Measurements from ENCODE around the gene ZNF485.

Gene ZNF485

GRCh38 chr10:43665054-43665453 lies 58.8 kb downstream of the ZNF485 start:
- no peaks in the 10 kb centered on the region for H3K36me3 ChIP-seq
- DNase-seq: no peak
- no peak for TF ChIP-seq CTCF (IDR thresholded peaks at IDR 0.05; ENCODE audit: low read depth, low read length)
- H3K4me3 ChIP-seq (ENCODE audit: low read depth, low read length): no peak overlapping the region
- peaks cover 24% of the 10 kb centered on the region for H3K27me3 ChIP-seq (ENCODE audit: insufficient read depth, low read depth, severe bottlenecking)
- no peak overlapping the region for H3K27ac ChIP-seq
- no peaks in the 10 kb centered on the region for H3K9me3 ChIP-seq (ENCODE audit: severe bottlenecking)

- Histone ChIP-seq H3K36me3 (no peaks in the 10 kb centered on the region), H3K27me3 (ENCODE audit: insufficient read depth, low read depth, severe bottlenecking) (peaks cover 39% of the 10 kb centered on the region), H3K27ac (no peak overlapping the region), H3K4me3 (ENCODE audit: low read depth, low read length) (no peak overlapping the region), H3K9me3 (ENCODE audit: severe bottlenecking) (no peaks in the 10 kb centered on the region)
- no peak for DNase-seq
- no peak for TF ChIP-seq CTCF (IDR thresholded peaks at IDR 0.05; ENCODE audit: low read depth, low read length)
These were observed 60.3 kb downstream of the ZNF485 start for GRCh38 chr10:43666552-43666951.

GRCh38 chr10:43667317-43667731 lies 61.1 kb downstream of the ZNF485 start:
- Histone ChIP-seq H3K9me3 (ENCODE audit: severe bottlenecking) (no peaks in the 10 kb centered on the region), H3K27ac (no peak overlapping the region), H3K4me3 (ENCODE audit: low read depth, low read length) (no peak overlapping the region), H3K36me3 (no peaks in the 10 kb centered on the region), H3K27me3 (ENCODE audit: insufficient read depth, low read depth, severe bottlenecking) (peaks cover 45% of the 10 kb centered on the region)
- TF ChIP-seq CTCF (IDR thresholded peaks at IDR 0.05; ENCODE audit: low read depth, low read length): no peak
- no peak for DNase-seq

All from WERI-Rb-1 (cell line).